HuH-7.5 (cell line): ENCODE data around the gene TMEM242.

Experiments
- DNase-seq: peaks from one replicate; pipeline ENCODE4 v3.0.0; 2011; ENCODE audit warnings: low spot score

TMEM242 gene

GRCh38 chr6:157270916-157271315 is 52.4 kb downstream of the TMEM242 start:
- DNase-seq: no peak

- no peak for DNase-seq
These were observed 53.0 kb downstream of the TMEM242 start for GRCh38 chr6:157270308-157270707.

- no peak for DNase-seq
These were observed 54.0 kb downstream of the TMEM242 start for GRCh38 chr6:157269261-157269794.

GRCh38 chr6:157268835-157269234 is 54.5 kb downstream of the TMEM242 start:
- DNase-seq: no peak

GRCh38 chr6:157268396-157268795 is 54.9 kb downstream of the TMEM242 start:
- DNase-seq: no peak

GRCh38 chr6:157267654-157268053 is 55.7 kb downstream of the TMEM242 start:
- no peak for DNase-seq

- no peak for DNase-seq
These were observed 56.2 kb downstream of the TMEM242 start for GRCh38 chr6:157267109-157267611.

GRCh38 chr6:157266274-157267101 is 56.8 kb downstream of the TMEM242 start:
- no peak for DNase-seq

GRCh38 chr6:157265635-157266034 is 57.7 kb downstream of the TMEM242 start:
- DNase-seq: no peak

- DNase-seq: no peak
These were observed 58.1 kb downstream of the TMEM242 start for GRCh38 chr6:157265186-157265585.

GRCh38 chr6:157264701-157265100 is 58.6 kb downstream of the TMEM242 start:
- no peak for DNase-seq

- DNase-seq: no peak
These were observed 59.4 kb downstream of the TMEM242 start for GRCh38 chr6:157263881-157264397.

- no peak for DNase-seq
These were observed 60.2 kb downstream of the TMEM242 start for GRCh38 chr6:157263146-157263545.

- DNase-seq: no peak
These were observed 61.7 kb downstream of the TMEM242 start for GRCh38 chr6:157261606-157262005.

GRCh38 chr6:157260735-157261410 is 62.4 kb downstream of the TMEM242 start:
- no peak for DNase-seq

GRCh38 chr6:157259443-157259842 is 63.9 kb downstream of the TMEM242 start:
- no peak for DNase-seq

GRCh38 chr6:157258878-157259277 is 64.4 kb downstream of the TMEM242 start:
- no peak for DNase-seq

GRCh38 chr6:157255079-157255478 is 68.2 kb downstream of the TMEM242 start:
- no peak for DNase-seq

GRCh38 chr6:157254538-157254937 is 68.8 kb downstream of the TMEM242 start:
- no peak for DNase-seq

- DNase-seq: no peak
These were observed 69.6 kb downstream of the TMEM242 start for GRCh38 chr6:157253699-157254098.

GRCh38 chr6:157253017-157253416 is 70.3 kb downstream of the TMEM242 start:
- DNase-seq: no peak

GRCh38 chr6:157251586-157252247 is 71.6 kb downstream of the TMEM242 start:
- DNase-seq: no peak
